ENCODE measurements around the gene OBSCN.

DNA sequence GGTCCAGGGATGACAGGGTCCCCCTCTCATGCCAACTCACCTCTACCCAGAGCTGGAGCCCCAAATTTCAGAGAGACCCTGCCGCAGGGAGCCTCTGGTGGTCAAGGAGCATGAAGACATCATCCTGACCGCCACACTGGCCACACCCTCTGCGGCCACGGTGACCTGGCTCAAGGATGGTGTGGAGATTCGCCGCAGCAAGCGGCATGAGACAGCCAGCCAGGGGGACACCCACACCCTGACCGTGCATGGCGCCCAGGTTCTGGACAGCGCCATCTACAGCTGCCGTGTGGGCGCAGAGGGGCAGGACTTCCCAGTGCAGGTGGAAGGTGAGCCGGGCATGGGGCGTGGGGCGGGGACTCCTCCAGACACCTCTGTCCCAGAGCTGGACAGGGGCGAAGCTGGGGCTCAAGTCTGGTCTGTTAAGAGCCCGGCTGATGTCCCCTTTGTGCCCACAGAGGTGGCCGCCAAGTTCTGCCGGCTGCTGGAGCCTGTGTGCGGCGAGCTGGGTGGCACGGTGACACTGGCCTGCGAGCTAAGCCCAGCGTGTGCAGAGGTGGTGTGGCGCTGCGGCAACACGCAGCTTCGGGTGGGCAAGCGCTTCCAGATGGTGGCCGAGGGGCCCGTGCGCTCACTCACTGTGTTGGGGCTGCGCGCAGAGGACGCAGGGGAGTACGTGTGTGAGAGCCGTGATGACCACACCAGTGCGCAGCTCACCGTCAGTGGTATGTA lies 66.0 kb downstream of the OBSCN start:
- TF ChIP-seq, protein P1, sequence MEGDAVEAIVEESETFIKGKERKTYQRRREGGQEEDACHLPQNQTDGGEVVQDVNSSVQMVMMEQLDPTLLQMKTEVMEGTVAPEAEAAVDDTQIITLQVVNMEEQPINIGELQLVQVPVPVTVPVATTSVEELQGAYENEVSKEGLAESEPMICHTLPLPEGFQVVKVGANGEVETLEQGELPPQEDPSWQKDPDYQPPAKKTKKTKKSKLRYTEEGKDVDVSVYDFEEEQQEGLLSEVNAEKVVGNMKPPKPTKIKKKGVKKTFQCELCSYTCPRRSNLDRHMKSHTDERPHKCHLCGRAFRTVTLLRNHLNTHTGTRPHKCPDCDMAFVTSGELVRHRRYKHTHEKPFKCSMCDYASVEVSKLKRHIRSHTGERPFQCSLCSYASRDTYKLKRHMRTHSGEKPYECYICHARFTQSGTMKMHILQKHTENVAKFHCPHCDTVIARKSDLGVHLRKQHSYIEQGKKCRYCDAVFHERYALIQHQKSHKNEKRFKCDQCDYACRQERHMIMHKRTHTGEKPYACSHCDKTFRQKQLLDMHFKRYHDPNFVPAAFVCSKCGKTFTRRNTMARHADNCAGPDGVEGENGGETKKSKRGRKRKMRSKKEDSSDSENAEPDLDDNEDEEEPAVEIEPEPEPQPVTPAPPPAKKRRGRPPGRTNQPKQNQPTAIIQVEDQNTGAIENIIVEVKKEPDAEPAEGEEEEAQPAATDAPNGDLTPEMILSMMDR (IDR thresholded peaks at IDR 0.05): no peak
- TF ChIP-seq EP300 (IDR thresholded peaks at IDR 0.05) (no peak), POLR2A (IDR thresholded peaks at IDR 0.05) (no peak)

Data from suprapubic skin (tissue), 3 donors.